ENCODE measurements around the gene ATP5PD. TPM values are rescaled to one million over a fixed set of nuclear protein-coding genes. Genes with fewer than 3 reads are reported as not detected.

The ATP5PD gene
- total and polyA plus RNA-seq, 2 donors from 2014 or later: 261 to 916 TPM

DNA sequence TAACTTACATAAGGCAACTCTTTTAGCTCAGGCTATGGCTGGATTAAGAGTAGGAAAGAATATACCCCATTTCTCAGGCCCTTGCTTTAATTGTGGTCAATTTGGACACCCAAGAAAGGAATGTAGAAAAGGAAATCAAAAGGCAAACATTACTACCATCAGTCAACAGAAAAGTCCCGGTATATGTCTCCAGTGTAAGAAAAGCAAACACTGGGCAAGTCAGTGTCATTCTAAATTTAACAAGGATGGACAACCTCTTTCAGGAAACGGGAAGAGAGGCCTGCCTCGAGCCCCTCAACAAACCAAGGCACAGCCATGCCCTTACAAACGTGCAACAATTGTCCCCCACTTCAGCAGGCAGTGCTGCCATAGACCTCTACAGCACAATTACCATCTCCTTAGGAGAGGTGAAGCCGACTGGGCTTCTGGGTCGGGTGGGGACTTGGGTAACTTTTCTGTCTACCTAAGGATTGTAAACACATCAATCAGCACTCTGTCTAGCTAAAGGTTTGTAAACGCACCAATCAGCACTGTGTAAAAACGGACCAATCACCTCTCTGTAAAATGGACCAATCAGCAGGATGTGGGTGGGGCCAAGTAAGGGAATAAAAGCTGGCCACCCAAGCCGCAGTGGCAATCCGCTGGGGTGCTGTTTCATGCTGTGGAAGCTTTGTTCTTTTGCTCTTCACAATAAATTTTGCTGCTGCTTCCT lies 21.9 kb downstream of the ATP5PD start:
- FAIRE-seq (no peak), DNase-seq (no peak)
- no peaks in the 10 kb centered on the region for H3K27me3 ChIP-seq (ENCODE audit: control insufficient read depth, insufficient read depth, low read length)

GRCh38 chr17:75020331-75021110 lies 26.2 kb downstream of the ATP5PD start:
- Histone ChIP-seq H3K36me3 (ENCODE audit: control insufficient read depth in 2 of 3, insufficient read depth in 3 of 3, low read length in 3 of 3) (peaks cover 0 to 25% (median 11%) of the 10 kb centered on the region in 3 donors), H3K4me1 (ENCODE audit: control insufficient read depth in 2 of 3, insufficient read depth in 2 of 3, low read depth in 1 of 3, low read length in 3 of 3) (no peaks in the 10 kb centered on the region), H3K27ac (ENCODE audit: low read depth in 2 of 2, low read length in 2 of 2) (no peak overlapping the region), H3K9ac (ENCODE audit: low read length in 3 of 3) (no peak overlapping the region), H3K4me3 (ENCODE audit: low read length in 3 of 3) (no peak overlapping the region), H3K27me3 (ENCODE audit: control insufficient read depth, insufficient read depth, low read length) (no peaks in the 10 kb centered on the region), H3K9me3 (ENCODE audit: control insufficient read depth in 2 of 3, insufficient read depth in 1 of 3, low read length in 3 of 3) (no peaks in the 10 kb centered on the region)
- FAIRE-seq: no peak
- DNase-seq: no peak
- no peak for TF ChIP-seq CTCF (IDR thresholded peaks at IDR 0.05; ENCODE audit: borderline replicate concordance, extremely low read depth, insufficient read depth)
- intact Hi-C loops (cut with DNase I): no loop called here

More for the DNA sequence above, 21.9 kb downstream of the ATP5PD start:
- Histone ChIP-seq H3K9me3 (ENCODE audit: control insufficient read depth in 2 of 3, insufficient read depth in 1 of 3, low read length in 3 of 3) (no peaks in the 10 kb centered on the region), H3K9ac (ENCODE audit: low read length in 3 of 3) (no peak overlapping the region), H3K4me1 (ENCODE audit: control insufficient read depth in 2 of 3, insufficient read depth in 2 of 3, low read depth in 1 of 3, low read length in 3 of 3) (no peaks in the 10 kb centered on the region), H3K4me3 (ENCODE audit: low read length in 3 of 3) (no peak overlapping the region), H3K36me3 (ENCODE audit: control insufficient read depth in 2 of 3, insufficient read depth in 3 of 3, low read length in 3 of 3) (peaks cover 0 to 17% (median 5%) of the 10 kb centered on the region in 3 donors), H3K27ac (ENCODE audit: low read depth in 2 of 2, low read length in 2 of 2) (no peak overlapping the region)
- TF ChIP-seq CTCF (IDR thresholded peaks at IDR 0.05; ENCODE audit: borderline replicate concordance, extremely low read depth, insufficient read depth): no peak
- intact Hi-C loops (cut with DNase I): no loop called here

- DNase-seq (no peak), FAIRE-seq (no peak)
- Histone ChIP-seq H3K4me3 (ENCODE audit: low read length in 3 of 3) (no peak overlapping the region), H3K9ac (ENCODE audit: low read length in 3 of 3) (no peak overlapping the region), H3K9me3 (ENCODE audit: control insufficient read depth in 2 of 3, insufficient read depth in 1 of 3, low read length in 3 of 3) (no peaks in the 10 kb centered on the region), H3K27ac (ENCODE audit: low read depth in 2 of 2, low read length in 2 of 2) (no peak overlapping the region), H3K27me3 (ENCODE audit: control insufficient read depth, insufficient read depth, low read length) (no peaks in the 10 kb centered on the region), H3K4me1 (ENCODE audit: control insufficient read depth in 2 of 3, insufficient read depth in 2 of 3, low read depth in 1 of 3, low read length in 3 of 3) (no peaks in the 10 kb centered on the region), H3K36me3 (ENCODE audit: control insufficient read depth in 2 of 3, insufficient read depth in 3 of 3, low read length in 3 of 3) (peaks cover 0 to 25% (median 11%) of the 10 kb centered on the region in 3 donors)
- intact Hi-C loops (cut with DNase I): no loop called here
- TF ChIP-seq CTCF (IDR thresholded peaks at IDR 0.05; ENCODE audit: borderline replicate concordance, extremely low read depth, insufficient read depth): no peak
Observed at GRCh38 chr17:75019710-75020109, 27.1 kb downstream of the ATP5PD start.

Measured in kidney (tissue), 14 donors.